Muscle layer of colon (tissue), 2 donors: ENCODE measurements around the gene CYP3A5.
"Not testable (repeated sequence)": the region's sequence is repeated elsewhere in the genome, so short reads cannot be mapped to it uniquely, and the experiment has no call there.

Experiments used
- H3K27ac ChIP-seq: one replicate; pipeline ENCODE4 v1.7.0; 2013; ENCODE audit warnings: low read depth, mild to moderate bottlenecking, low read length, moderate library complexity
- H3K27me3 ChIP-seq, 2 donors: one replicate each; pipeline ENCODE4 v1.7.0; 2013; ENCODE audit warnings: low read length in 2 of 2, mild to moderate bottlenecking in 2 of 2; ENCODE audit not compliant: insufficient read depth in 2 of 2, control insufficient read depth in 1 of 2
- H3K36me3 ChIP-seq: one replicate; pipeline ENCODE4 v1.7.0; 2013; ENCODE audit warnings: mild to moderate bottlenecking, low read length; ENCODE audit not compliant: insufficient read depth
- H3K4me1 ChIP-seq: one replicate; pipeline ENCODE4 v1.7.0; 2013; ENCODE audit warnings: mild to moderate bottlenecking, low read length; ENCODE audit not compliant: insufficient read depth
- H3K4me3 ChIP-seq, 2 donors: one replicate each; pipeline ENCODE4 v1.7.0; 2013; ENCODE audit warnings: low read length in 2 of 2, low read depth in 1 of 2, mild to moderate bottlenecking in 1 of 2, moderate library complexity in 1 of 2
- H3K9ac ChIP-seq: one replicate; pipeline ENCODE4 v1.7.0; 2013; ENCODE audit warnings: low read length
- H3K9me3 ChIP-seq: one replicate; pipeline ENCODE4 v1.7.0; 2013; ENCODE audit warnings: mild to moderate bottlenecking, low read length
- donor health status: abdominal sarcoma.
- donor health status: Adenocarcinoma of cecum.

The CYP3A5 gene

DNA sequence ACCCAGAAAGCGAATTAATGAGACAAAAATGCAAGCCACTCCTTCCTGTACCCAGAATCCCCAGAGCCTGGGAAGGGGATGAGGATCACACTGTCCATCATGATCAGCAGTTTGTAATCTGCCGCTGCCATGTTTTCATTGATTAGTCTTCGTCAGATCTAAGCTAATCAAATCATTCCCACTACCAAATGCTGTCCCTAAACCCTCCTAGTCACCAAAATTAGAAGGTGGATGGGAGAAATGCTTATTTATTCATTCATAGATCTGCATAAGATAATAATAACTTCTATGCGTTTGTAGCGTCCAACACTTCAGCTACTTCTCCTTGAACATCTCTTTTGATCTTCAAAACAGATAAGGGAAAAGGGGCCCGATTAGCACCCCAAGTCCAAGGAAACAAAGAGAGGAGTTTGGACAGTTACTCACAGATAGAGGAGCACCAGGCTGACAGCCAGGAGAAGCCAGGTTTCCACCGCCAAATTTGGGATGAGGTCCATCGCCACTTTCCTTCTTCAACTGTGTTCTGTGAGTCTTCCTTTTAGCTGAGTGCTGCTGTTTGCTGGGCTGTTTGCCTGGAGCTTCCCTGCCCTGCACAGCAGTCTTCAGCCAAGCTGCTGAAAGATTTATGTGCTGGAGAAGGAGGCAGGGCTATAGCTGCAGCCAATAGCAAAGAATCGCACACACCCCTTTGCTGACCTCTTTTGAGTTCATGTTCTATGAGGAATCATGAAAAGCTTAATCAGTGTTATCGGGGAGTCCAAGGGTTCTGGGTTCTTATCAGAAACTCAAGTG, at the start of gene CYP3A5:
CYP3A5 (minus strand) TSS at position 597 of the 792 bp plus-strand sequence; CDS start at position 497, 100 bp downstream.
- H3K9me3 ChIP-seq = no peaks in the 10 kb centered on the region
- H3K4me3 ChIP-seq = peak within 1 kb of the TSS in 1 of 2 donors; percentile 12
- no peaks in the 10 kb centered on the region for H3K36me3 ChIP-seq
- no peak within 1 kb of the TSS for H3K9ac ChIP-seq
- no peaks in the 10 kb centered on the region for H3K27me3 ChIP-seq
- H3K27ac ChIP-seq = peak within 1 kb of the TSS; percentile 26
- H3K4me1 ChIP-seq = peaks cover 4% of the 10 kb centered on the region

DNA sequence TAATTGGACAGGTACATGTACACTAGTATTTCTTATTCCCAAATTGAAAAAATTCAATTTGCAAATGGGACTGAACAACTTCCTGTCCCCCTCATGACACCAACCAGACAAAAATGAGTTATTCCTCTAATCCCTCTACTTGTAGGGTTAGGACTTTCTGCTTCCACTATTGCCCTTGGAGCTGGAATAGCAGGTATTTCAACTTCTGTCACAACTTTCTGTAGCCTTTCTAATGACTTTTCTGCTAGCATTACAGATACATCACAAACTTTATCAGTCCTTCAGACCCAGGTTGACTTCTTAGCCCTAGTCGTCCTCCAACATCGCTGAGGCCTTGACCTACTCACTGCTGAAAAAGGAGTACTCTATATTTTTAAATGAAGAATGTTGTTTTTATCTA, 48.8 kb upstream of the CYP3A5 start:
- Histone ChIP-seq H3K4me1 (no peaks in the 10 kb centered on the region), H3K27ac (no peak overlapping the region), H3K9me3 (no peaks in the 10 kb centered on the region), H3K4me3 (no peak overlapping the region), H3K9ac (no peak overlapping the region), H3K27me3 (no peaks in the 10 kb centered on the region), H3K36me3 (no peaks in the 10 kb centered on the region)

DNA sequence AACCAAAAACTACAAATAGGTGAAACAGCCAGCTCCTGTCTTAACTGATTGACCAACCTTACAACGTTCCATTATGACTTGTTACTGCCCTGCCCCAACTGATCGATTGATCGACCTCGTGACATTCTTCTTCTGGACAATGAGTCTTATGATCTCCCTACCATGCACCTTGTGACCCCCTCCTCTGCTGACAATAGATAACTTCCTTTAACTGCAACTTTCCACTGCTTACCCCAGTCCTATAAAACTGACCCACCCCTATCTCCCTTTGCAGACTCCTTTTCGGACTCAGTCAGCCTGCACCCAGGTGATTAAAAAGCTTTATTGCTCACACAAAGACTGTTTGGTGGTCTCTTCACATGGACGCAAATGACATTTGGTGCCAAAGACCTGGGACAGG, 43.4 kb upstream of the CYP3A5 start:
- not testable (repeated sequence) for H3K36me3 ChIP-seq, H3K27me3 ChIP-seq

DNA sequence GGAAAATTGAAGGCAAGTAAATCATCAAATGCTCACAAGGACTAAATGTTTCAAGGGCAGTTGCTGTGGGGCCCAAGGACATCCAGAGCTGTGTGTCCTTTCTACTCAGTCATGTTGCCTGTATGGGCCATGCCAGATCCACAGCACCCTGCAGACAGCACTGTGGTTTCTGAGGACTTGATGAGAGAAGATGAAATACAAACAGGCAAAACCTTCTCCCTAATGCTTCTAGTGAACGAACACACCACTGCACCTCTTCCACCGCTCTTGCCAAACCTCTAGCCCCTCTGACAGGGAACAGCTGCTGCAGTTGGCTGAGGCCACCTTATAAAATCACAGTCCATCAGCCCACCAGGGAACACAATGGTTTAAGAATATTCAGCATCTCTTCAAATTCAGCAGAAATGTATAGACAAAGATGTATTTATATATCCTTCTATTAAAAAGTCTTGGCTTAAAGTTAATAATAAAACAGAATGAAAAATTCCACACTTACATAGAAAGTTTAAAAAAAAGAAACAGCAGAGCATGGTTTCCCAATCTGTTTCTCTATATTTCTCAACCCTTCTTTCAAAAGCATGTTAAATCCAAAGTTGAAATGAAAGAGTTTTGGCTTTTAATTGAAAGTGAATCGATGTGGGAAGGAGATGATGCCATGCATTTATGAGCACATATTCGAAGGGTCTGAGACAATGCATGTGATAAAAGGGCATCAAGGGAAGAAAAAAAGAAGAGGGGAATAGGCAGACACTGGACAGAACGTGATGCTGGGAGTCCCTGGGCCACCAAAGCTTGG, 41.2 kb upstream of the CYP3A5 start:
- H3K9ac ChIP-seq = no peak overlapping the region
- H3K9me3 ChIP-seq = no peaks in the 10 kb centered on the region
- H3K27ac ChIP-seq = no peak overlapping the region
- H3K27me3 ChIP-seq = no peaks in the 10 kb centered on the region
- H3K36me3 ChIP-seq = no peaks in the 10 kb centered on the region
- no peaks in the 10 kb centered on the region for H3K4me1 ChIP-seq
- no peak overlapping the region for H3K4me3 ChIP-seq

More for the DNA sequence above, 43.4 kb upstream of the CYP3A5 start:
- H3K4me1 ChIP-seq, H3K9ac ChIP-seq, H3K4me3 ChIP-seq, H3K27ac ChIP-seq, H3K9me3 ChIP-seq: not testable (repeated sequence)

DNA sequence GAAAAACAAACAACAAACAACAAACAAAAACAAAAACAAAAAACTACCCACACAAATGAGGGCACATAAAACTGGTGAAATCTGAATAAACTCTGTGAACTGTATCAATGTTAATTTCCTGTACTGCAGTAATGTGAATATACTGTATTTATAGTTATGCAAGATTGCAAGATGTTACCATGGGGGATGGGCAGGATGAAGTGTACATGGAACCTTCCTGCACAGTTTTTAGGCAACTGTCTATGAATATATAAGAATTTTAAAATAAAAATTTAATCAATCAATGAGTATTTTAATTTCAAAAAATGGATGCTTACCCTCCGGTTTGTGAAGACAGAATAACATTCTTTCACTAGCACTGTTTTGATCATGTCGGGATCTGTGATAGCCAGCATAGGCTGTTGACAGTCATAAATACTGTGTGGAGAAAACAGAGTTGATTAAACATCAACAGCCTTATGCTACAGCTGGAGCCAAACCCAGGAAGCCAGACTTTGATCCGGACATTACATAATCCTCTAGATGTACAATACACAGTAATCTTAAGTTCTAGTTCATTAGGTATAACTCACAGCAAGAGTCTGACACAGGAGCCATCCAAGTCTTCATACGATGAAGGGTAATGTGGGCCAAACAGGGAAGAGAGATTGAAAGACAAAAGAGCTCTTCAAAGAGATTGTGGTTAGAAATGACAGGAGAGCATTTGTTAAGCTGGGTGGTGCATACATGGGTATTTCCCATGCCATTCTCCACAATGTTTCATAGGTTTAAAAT, 40.4 kb upstream of the CYP3A5 start:
- Histone ChIP-seq H3K9me3 (no peaks in the 10 kb centered on the region), H3K4me3 (no peak overlapping the region), H3K9ac (no peak overlapping the region), H3K4me1 (no peaks in the 10 kb centered on the region), H3K36me3 (no peaks in the 10 kb centered on the region), H3K27ac (no peak overlapping the region), H3K27me3 (no peaks in the 10 kb centered on the region)

DNA sequence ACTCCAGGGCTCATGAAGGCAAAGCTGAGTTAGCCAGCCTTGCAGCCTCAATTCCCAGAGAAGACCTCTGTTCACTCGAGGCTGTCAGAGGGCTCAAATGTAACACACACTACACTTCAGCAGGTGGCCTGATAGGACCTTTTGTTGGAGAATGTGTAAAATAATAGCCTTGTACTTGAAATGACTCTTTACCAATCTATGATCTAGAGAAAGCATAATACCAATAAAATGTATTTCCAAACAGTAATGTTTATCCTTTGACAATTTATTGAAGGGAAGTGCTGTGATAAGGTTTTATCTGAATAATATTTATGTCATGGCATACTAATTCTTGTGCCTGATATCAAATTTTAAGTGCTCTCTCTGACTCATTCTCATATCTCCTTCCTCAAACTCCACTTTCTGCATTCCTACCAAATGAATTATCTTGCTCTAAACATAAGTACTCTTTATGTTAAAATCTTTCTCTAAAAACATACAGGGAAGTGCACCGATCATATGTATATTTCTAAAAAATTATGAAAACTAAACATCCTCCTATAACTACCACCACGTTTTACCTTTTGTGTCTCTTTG, 34.3 kb upstream of the CYP3A5 start:
- Histone ChIP-seq H3K9me3 (no peaks in the 10 kb centered on the region), H3K4me1 (no peaks in the 10 kb centered on the region), H3K4me3 (no peak overlapping the region), H3K36me3 (no peaks in the 10 kb centered on the region), H3K9ac (no peak overlapping the region), H3K27ac (no peak overlapping the region), H3K27me3 (no peaks in the 10 kb centered on the region)

DNA sequence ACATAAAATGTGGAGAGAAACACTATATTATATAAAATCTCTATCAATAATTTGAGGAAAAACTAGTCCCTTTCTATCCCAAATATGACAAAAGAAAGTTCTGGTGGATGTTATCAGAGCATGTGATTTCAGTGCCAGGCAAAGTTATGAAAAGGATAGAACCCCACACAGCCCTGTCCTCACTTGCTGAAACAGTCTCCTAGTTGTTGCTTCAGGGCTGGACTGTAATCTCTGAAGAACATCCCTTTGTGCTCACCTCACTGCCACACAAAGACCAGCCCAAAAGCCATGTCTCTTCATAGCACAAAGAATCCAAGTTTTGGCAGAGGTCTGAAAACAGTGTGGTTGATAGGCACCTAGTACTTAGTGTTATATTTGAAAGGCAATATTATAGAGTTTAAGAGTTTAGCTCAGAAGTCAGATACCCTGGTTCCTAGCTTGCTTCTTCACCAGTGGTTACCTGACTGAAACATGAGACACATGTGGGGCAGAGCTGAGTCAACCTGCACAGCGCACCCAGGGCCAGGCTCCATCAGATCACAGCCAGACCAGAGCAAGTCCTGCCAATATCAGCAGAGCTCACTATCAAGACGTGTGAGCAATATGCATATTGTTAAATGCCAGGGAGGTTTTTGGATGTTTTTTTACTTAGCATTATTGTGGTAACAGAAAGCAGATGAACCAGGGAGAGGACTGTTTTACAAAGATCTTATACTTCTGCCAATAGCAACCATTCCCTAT, 30.2 kb upstream of the CYP3A5 start:
- Histone ChIP-seq H3K9me3 (no peaks in the 10 kb centered on the region), H3K9ac (no peak overlapping the region), H3K4me3 (no peak overlapping the region), H3K36me3 (no peaks in the 10 kb centered on the region), H3K27ac (no peak overlapping the region), H3K4me1 (no peaks in the 10 kb centered on the region), H3K27me3 (no peaks in the 10 kb centered on the region)

DNA sequence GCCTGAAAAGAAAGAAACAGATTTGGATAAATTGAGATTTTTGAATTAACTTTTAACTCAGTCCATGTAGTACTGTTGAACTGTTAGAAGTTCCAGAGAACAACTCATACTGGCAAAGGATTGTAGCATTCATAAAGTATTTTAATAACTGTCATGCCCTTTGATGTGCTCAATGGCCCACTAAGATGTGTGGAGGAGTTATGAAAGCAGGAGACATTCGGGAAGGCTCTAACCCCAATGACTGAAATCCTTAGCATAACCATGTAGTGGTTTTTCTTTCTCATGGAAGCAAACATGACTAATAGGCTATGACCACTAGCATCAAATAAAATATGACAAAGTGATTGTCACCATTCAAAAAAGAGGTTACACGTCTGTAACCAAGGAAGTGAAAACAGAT, 29.5 kb upstream of the CYP3A5 start:
- Histone ChIP-seq H3K27me3 (no peaks in the 10 kb centered on the region), H3K4me1 (no peaks in the 10 kb centered on the region), H3K36me3 (no peaks in the 10 kb centered on the region), H3K9me3 (no peaks in the 10 kb centered on the region), H3K4me3 (no peak overlapping the region), H3K27ac (no peak overlapping the region), H3K9ac (no peak overlapping the region)

DNA sequence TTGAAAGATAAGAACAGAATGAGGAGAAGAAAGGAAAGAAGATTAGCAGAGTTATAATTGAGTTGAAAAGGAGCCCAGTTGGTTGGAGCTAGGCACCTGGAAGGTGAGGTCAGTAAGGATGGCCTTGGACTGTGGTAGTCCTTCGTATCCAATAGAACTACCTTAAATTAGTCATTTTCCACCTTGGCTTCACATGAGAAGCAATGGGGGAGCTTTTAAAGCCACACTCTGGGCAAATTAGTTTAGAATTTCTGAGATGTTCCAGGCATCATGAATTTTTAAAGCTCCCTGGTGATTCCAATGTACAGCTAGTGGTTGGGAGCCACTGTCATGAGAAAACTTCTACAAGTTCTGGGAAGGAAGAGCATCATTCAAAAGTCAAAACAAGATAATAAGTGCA, 27.3 kb upstream of the CYP3A5 start:
- Histone ChIP-seq H3K9me3 (no peaks in the 10 kb centered on the region), H3K27me3 (no peaks in the 10 kb centered on the region), H3K36me3 (no peaks in the 10 kb centered on the region), H3K4me1 (no peaks in the 10 kb centered on the region), H3K4me3 (no peak overlapping the region), H3K9ac (no peak overlapping the region), H3K27ac (no peak overlapping the region)

DNA sequence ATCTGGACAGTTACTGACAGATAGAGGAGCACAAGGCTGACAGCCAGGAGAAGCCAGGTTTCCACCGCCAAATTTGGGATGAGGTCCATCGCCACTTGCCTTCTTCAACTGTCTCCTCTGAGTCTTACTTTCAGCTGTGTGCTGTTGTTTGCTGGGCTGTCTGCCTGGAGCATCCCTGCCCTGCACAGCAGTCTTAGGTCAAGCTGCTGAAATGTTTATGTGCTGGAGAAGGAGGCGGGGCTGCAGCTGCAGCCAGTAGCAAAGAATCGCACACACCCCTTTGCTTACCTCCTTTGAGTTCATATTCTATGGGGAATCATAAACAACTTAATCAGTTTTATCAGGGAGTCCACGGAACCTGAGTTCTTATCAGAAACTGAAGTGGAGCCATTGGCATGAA, 20.1 kb upstream of the CYP3A5 start:
- Histone ChIP-seq H3K4me3 (no peak overlapping the region), H3K9ac (no peak overlapping the region), H3K4me1 (peaks cover 4% of the 10 kb centered on the region), H3K9me3 (no peaks in the 10 kb centered on the region), H3K36me3 (no peaks in the 10 kb centered on the region), H3K27me3 (no peaks in the 10 kb centered on the region), H3K27ac (no peak overlapping the region)
